Ramos (cell line): ENCODE results near the gene TMPRSS11B.
"Not testable (repeated sequence)": the region's sequence is repeated elsewhere in the genome, so short reads cannot be mapped to it uniquely, and the experiment has no call there.

ENCODE experiments used
- in situ Hi-C: fragments of 300-500 bp; cut with MboI; formaldehyde crosslinking; loops from one replicate; pipeline ENCODE4 v1.14.3; 2022; ENCODE audit warnings: low sequenced_read_pairs; ENCODE audit not compliant: unreplicated experiment

Gene TMPRSS11B

GRCh38 chr4:68245594-68245993 lies at the start of gene TMPRSS11B:
TSS of gene TMPRSS11B (minus strand) at chr4:68245694. CDS start at chr4:68245558, 136 bp downstream.
- in situ Hi-C loops: no loop called here

GRCh38 chr4:68291256-68291655 lies 45.8 kb upstream of the TMPRSS11B start:
- in situ Hi-C loops: no loop called here

- in situ Hi-C loops: no loop called here
Measured at GRCh38 chr4:68288393-68288740, 42.9 kb upstream of the TMPRSS11B start.

- in situ Hi-C loops: no loop called here
Measured at GRCh38 chr4:68287704-68288392, 42.4 kb upstream of the TMPRSS11B start.

GRCh38 chr4:68283714-68284113 lies 38.2 kb upstream of the TMPRSS11B start:
- in situ Hi-C loops: no loop called here

- in situ Hi-C loops: no loop called here
Measured at GRCh38 chr4:68283095-68283494, 37.6 kb upstream of the TMPRSS11B start.

GRCh38 chr4:68281796-68282740 lies 36.6 kb upstream of the TMPRSS11B start:
- in situ Hi-C loops: not testable (repeated sequence)

- in situ Hi-C loops: no loop called here
Measured at GRCh38 chr4:68278029-68278428, 32.5 kb upstream of the TMPRSS11B start.

- in situ Hi-C loops: no loop called here
Measured at GRCh38 chr4:68277627-68278026, 32.1 kb upstream of the TMPRSS11B start.

GRCh38 chr4:68272860-68273259 lies 27.4 kb upstream of the TMPRSS11B start:
- in situ Hi-C loops: no loop called here

GRCh38 chr4:68272380-68272779 lies 26.9 kb upstream of the TMPRSS11B start:
- in situ Hi-C loops: no loop called here

GRCh38 chr4:68271851-68272357 lies 26.4 kb upstream of the TMPRSS11B start:
- in situ Hi-C loops: no loop called here

- in situ Hi-C loops: no loop called here
Measured at GRCh38 chr4:68267433-68267944, 22.0 kb upstream of the TMPRSS11B start.

GRCh38 chr4:68264875-68265565 lies 19.5 kb upstream of the TMPRSS11B start:
- in situ Hi-C loops: no loop called here

- in situ Hi-C loops: no loop called here
Measured at GRCh38 chr4:68259191-68259590, 13.7 kb upstream of the TMPRSS11B start.

GRCh38 chr4:68257719-68258118 lies 12.2 kb upstream of the TMPRSS11B start:
- in situ Hi-C loops: no loop called here

- in situ Hi-C loops: no loop called here
Measured at GRCh38 chr4:68256284-68256683, 10.8 kb upstream of the TMPRSS11B start.

- in situ Hi-C loops: no loop called here
Measured at GRCh38 chr4:68250151-68250930, 4.8 kb upstream of the TMPRSS11B start.

GRCh38 chr4:68249434-68249833 lies 3.9 kb upstream of the TMPRSS11B start:
- in situ Hi-C loops: no loop called here

- in situ Hi-C loops: no loop called here
Measured at GRCh38 chr4:68240620-68241019, 4.9 kb downstream of the TMPRSS11B start.
